ENCODE measurements around the gene ATG7.

Gene ATG7

DNA sequence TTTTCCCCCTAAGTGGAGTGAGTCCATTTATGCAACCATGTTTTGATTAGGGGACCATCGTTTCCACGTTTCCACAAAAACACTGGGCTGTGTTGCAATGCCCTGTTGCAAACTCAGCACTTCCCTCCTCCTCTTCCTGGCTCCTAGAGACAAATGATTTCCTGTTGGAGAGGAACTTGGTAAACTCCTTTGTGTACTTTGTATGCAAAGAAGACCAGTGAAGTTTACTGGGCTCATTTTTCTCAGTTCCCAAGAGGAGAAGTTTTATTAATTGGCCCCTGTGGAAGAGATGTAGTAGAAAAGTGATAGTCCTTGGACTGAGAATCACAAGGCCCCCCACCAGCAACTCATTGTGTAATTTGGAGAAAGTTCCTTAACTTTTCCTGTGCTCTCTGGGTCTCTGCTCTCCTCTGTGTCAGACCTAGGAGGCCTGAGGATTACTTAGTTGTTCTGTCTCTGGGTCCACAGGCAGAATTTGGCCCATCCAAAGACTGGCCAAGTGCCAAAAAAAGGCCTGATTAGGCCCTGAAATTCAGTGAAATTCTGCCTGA, 95.0 kb downstream of the ATG7 start:
- DNase-seq: peak in 1 of 2 experiments; percentile 13

DNA sequence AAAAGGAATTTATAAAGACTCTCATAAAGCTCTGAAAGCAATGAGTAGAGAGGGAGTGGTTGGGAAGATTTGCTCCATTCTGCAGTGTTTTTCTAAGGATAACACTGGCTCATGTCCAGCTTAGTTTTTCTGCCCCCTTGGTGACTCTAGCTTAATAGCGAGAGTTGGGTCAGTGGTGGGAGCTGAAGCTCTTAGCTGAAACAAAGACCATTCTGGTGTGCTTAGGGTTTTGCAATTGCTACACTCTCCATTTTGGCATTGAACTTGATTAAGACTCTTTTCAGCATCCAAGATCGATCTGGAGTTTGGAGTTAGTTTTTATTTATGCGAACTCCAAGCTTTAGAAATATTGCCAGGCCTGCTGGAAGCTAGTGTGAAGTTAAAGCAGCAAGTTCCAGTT, 98.0 kb downstream of the ATG7 start:
- DNase-seq: no peak

DNA sequence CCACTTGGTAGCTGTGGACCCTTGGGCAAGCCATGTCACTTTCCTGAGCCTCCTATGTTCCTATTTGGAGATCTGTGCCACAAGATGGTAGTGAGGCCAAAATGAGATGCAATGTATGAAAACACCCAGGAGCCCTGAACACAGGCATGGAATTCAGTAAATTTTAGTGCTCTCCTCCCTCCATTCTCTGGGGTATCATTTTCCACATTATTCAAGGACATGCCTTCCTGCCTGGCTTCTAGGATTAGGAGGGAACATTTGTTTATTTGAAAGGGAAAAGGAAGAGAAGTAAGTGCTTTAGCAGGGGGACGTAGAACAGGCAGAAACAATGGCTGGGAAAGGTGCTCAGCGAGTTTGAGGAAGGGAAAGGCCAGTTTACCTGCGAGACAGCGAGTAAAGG, 98.8 kb downstream of the ATG7 start:
- DNase-seq: no peak

DNA sequence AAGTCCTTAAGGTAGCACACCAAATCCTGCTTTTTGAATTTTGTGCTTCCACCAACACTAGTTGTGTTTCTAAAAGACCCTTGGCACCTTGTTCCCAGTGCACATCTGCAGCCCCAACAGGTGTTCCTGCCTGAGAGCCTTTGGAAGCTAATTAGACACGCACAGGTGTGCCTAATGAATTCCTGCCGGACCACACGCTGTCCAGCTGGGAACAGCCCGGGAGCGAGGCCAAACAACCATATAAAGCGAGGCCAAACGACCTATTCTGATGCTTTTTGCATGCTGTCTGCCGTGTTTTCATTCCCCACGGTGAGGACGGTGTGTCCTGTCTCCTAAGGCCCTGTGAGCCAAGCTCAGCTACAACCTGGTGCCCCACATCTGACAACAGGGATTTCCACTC, 99.5 kb downstream of the ATG7 start:
- no peak for DNase-seq

DNA sequence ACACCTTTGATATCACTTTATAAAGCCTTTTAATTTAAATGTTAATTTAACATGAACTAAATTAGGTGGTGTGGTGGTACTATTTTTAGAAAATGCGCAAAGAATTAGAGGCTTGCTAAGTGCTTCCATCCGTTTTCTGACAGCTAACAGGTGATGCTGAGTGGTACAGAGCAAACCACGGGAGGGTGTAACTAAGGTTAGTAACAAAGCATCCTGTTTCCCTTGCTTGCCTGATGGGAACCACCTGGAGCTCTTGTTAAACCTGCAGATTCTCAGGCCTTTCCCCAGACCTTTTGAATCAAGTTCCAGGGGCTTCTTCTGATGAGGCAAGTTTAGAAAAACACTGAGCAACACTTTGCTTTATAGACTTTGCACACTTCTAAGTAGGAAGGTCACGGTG, 101.0 kb downstream of the ATG7 start:
- no peak for DNase-seq

DNA sequence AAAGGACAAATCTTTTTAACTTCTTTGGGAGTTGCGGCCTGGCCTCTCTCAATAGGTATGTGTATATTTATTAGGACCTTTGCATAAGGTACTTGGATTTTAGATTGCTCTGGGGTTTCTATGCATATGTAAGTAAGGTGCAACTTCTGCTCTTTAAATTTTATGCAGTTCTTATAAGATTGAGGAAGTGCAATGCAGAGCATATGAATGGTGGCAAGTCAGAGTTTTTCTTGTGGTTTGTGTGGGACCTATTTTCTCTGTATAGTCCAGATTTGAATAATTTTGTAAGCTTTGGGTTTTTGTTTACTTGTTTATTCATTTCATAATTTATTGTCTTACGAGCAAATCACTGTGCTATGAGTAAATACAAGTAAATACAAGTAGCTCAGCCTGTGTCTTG, 101.5 kb downstream of the ATG7 start:
- DNase-seq: no peak

DNA sequence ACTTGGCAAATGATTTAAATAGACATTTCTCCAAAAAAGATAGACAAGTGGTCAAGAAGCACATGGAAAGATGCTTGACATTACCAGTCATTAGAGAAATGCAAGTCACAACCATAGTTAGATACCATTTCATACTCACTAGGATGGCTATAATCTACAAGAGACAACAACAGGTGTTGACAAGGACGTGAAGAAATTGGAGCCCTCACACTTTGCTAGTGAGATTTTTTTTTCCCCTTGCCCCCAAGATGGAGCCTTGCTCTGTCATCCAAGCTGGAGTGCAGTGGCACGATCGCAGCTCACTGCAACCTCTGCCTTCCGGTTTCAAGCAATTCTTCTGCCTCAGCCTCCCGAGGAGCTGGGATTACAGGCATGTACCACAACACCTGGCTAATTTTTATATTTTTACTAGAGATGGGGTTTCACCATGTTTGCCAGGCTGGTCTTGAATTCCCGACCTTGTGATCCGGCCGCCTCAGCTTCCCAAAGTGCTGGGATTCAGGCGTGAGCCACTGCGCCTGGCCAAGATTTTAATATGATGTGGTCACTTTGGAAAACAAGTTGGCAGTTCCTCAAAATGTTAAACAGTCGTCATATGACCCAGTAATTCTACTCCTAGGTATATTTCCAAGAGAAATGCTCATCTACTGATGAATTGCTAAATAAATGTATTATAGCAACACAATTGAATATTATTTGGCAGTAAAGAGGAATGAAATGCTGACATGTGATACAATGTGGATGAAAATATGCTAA, 103.3 kb downstream of the ATG7 start:
- DNase-seq: no peak

DNA sequence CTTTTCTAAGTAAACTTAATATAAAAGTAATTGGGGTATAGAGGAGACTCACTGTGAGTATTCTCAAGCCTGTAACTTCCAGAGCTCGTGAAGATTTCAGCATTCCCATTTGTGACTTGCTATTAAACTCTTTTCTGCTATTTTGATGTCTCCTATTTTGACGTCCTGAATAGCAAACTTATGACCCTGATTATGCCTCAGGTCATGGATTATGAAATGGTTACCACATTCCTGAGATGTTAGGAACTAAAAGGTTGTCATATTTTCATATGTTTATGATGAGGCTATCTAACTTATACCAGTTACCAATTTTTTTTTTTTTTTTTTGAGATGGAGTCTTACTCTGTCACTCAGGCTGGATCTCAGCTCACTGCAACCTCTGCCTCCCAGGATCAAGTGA, 105.5 kb downstream of the ATG7 start:
- DNase-seq: no peak

DNA sequence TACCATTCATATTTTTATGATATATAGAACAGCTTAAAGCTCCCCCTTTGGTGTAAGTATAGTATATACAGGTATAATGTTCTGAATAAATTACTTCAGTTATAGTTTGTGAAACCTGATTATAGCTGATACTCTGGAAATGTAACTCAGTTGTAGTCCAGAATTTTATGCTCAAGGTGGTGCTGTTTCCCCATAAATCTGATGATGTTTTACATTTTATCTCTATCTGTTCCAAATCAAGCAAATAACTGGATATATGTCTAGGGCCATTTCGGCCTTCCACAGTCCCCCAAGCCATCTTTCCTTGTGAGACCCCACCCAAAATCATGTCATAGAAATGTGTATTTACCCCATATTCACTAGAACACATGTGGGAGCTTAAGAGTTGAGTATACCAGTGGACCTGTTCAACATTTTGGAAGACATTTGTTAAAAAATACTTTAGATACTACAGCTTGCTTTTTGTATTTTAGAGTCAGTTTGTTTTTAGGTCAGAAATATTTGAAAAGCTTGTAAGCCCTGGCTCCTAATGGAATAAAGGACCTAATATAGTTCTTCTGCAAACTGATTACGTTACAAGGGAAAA, 107.1 kb downstream of the ATG7 start:
- DNase-seq: peak in 1 of 2 experiments; percentile 57

DNA sequence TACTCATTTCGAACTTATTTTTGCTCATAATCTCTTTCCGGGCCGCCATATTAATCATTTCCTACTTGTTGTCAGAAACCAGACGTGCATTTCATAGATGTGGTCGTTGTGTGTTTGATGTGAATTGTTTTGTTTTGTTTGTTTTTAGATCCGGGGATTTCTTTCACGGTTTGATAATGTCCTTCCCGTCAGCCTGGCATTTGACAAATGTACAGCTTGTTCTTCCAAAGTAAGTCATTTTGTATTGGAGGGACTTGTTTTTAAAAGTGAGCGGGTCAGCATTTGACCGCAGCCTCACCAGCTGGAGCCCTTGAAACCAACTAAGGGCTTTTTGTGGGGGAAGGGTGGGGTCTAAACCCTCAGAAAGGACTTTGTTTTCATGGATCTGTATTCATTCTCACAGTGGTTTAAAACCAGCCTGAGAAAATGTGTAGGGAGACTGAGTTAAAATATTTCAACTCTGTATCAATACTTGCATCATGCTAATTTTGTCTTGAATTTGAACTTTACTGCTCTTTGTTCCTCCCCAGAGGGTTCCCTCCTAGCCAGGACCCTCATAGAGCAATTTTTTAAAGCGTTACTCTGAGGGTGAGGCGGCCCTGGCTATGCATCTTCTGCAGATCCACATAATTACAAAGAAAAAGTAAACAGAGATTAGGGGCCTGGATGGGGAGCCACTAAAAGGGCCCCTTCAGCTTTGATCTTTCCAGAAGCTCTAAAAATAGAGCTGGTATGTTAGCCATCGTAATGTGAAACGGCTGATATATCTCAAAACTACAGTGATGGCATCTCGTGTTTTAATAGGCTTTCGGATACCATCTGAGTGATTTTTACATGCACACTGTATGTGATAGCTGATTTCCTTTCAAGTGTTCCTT, 107.9 kb downstream of the ATG7 start:
- no peak for DNase-seq

DNA sequence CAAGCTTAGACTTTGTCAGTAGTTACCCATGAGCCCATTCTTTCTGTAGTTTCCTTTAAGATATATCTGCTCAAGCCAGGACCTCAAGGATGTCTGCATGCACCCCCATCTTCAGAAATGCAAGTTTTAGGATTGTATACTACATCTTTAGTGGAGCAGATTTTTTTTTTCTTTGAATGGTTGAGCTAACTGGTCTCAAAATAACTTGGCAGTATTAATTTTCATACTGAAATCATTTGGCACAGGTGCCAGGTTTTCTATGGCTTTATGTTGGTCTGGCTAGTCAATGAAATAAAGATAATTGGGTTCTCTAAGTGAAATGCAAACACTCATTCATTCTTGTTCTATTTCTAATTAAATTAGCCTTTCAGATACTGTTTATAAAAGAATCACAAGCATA, 108.9 kb downstream of the ATG7 start:
- no peak for DNase-seq

DNA sequence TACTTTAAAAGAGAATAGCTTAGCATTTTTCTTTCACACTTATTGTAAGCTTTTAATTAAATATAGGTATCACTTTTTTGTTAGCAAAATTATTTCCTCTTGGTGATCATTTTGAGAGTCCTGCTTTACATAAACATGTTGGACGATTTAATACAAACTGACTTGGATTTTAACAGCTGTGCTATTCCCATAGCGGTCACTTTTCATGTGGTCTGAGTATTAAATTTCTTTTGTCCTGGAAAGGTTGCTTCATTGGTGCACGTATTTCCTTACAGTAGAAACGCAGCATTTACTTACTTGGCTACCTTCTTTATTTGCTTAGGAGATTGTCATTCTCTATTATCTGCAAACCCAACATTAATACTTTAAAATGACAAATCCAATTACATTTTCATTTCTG, 109.4 kb downstream of the ATG7 start:
- no peak for DNase-seq

DNA sequence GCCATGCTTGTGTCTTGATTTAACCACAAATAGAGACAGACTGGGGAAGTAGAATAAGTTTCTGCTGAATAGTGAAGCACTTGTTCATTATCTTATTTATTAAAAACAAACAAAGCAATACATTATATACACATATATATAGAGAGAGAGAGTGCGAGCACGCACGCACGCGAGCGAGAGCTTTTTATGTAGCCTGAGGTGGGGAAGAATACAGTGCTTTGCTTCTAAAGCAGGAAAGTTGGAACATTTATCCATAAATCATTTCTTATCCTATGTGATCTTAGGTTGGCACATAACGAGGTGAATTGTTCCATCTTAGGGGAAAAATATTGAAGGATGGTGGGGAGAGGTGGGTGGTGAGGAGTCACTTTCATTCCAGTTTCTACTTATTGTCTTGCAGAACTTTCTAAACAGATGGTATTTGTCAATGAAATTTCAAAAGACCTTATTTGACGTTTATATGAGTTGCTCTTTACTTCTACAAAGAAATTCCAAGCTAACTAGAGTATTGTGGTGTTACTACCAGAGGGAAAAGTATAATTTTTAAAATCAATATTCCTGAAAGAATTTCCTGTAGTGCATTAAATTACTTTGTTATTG, 110.0 kb downstream of the ATG7 start:
- no peak for DNase-seq

DNA sequence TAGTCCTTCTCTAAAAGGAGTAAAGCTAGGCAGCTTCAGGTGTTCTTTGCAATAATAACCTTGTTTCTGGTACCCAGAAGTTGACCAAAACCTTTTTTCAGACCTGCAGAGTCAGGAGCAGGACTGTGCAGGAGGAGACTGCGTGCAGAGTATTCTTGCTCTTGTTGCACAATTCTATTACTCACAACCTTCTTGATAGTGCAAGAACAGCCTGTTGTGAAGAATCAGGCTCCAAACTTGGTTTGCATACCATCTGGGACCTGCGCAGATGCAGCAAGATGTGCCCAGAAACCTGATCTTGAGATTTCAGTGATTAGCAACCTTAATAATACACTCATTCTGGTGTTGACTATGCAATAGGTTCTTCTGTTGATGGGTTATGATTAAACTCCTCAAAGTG, 111.9 kb downstream of the ATG7 start:
- no peak for DNase-seq

DNA sequence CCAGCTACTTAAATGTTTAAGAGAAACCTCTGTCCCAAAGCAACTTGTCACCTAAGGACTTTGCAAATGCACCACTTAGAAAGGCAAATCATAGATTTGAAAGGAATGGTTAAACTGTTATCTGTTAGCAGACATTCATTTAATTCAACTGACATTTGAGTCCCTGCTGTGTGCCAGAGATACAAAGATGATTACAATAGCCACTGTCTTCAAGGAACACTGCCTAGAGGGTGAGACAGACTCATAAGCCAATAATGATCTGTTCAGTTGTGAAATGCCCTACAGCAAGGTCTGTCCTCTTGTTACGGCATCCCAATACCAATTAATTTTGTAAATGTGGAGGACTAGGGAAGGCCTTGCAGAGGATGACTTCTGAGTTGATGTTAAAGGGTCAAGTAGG, 113.1 kb downstream of the ATG7 start:
- DNase-seq: no peak

DNA sequence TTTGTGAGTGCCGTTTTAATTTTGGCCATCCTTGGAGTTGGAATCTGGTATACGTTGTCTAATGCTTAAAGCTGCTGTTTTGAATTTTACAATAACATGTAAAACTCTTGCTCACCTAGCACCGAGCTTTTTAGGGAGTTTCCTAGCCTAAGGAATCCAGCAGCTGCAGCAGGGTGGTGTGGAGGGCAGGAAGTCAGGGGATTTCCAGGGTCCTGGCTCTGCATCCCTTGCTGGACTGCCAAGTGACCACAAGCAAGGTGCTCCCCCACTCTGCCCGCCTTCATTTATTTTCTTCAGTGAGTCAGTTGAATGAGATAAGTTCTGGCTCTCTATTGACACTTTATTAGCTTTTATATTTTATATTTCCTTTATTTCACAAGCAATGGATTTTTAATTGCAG, 113.7 kb downstream of the ATG7 start:
- no peak for DNase-seq

DNA sequence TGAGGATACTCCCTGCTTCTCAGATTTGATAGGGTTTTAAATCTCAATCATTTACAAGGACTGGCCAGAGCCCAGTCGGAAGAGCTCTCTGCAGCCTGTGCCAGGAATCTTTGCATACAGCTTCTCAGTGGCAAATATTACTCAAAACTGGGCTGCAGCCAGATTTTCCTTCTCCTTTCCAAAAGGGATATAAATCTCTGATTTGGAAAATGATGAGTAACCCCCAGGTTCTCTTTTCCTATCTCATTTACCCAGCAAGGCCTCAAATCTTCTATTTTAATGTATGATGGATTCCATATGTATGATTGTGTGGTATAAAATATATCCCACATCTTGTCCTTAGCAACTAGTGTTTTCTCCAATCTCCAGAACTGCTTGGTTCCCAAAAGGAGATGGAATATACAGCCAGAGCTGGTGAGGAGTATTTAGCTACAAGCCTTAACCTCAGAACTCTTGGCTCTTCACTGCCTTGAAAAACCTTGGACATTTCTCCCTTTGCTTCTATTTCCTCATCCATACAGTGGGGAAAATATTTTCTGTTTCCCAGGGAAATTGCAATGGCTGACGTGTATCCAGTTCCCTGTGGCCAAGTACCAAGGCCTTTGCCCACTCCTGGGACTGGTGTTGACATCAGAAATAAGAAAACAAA, 114.4 kb downstream of the ATG7 start:
- no peak for DNase-seq

DNA sequence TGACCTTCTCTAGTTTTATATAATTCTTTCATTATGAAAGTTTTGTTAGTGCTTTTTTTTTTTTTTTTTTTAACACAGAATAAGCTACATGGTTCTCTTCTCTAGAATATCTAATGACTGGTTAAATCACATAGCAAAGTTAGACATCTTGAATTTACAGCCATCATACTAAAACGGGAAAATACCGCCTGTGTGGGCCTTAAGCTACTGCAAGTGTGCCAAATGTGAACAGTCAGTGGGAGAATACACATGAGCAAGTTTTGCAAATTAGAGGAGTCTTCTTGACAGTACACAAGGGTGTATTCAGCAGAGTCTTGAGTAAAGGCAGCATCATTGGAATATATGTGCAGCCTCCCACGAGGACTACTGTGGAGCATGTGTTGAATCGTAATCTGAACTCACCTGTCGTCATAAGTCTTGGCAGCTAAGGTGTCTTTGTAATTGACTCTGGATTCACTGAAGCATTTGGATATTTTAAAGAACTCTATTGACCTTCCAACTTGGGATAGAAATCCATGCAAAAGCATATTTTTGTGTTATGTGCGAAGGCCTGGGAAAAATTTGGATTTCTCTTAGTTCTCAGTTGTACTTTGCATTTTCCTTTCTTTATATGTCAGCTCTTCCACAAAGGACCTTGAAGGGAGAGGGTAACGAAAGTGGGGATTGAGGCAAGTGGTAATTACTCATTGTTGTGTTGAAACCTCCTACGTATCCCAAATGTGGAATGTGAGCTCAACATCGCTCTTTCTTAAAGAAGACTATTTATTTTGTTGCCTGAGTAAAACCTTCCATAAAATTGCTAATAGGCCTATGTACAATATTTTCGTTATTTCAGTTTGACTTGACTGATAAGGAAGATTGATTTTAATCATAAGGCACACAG, 117.4 kb downstream of the ATG7 start:
- no peak for DNase-seq

DNA sequence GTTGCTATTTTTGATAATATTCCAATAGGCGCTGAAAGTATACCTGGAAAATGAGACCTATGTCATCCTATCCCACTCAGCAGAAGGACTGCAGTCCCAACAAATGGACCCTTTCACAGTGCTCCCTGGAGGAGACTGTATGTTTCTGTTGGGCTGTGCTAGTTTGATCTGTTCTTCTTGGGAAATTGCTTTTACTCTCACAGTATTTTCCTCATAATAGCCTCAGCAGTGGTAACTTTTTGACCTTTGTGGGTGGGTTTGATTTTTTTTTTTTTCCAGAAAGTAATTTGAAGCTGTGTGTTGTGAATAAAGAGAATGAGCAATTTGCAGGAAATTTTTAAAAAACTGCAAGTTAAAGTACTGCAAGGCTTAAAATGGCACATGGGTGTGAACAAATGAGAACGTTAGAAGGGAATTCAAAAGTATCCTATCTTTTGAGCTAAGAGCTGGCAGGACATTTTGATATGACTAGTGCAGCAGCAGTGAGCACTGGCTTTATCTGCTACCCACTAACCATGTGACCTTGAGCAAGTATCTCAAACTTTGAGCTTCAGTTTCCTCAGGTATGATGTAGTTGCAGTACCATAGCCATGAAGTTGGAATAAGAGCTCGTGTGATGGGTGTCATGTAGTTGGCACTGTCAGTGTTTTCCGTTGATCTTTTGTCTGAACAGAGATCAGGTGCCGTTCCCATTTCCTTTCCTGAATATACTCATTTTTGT, 118.4 kb downstream of the ATG7 start:
- DNase-seq: no peak

DNA sequence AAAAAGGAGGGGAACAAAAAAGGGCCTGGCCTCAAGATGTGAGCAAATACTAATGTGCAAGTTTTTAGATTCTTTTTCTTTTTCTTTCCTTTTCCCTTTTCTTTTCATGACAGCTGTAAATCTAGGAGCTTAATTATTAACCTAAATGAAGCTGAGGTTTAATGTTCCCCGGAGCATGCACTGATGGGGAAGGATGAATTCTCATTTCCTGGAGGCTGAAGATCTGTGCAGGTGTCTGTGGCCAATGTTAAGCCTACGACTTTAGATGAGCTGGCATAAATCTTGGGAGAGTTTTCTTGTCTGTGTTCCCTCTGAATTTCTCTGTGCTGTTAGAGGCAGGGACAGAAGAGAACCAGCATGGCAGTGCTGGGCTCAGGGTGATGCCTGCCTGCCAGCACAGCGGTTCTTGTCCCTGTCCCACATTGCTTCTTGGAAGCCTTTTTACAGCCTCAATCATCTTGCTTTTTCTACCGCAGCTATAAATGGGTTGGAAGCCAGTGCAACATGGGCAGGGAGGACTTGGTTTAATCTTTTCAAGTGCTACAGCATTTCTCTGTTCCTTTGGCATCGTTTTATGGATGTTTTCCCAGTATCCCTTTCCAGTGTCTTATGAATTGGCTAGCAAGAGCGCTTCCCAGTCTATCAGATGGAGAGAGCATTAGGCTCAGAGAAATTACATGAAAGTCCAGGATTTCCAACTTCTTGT, 119.1 kb downstream of the ATG7 start:
- DNase-seq: no peak

Data from SW 1271 (cell line).